GM18870 (cell line): ENCODE results near the gene DHX35.
"Not testable (repeated sequence)": the region's sequence is repeated elsewhere in the genome, so short reads cannot be mapped to it uniquely, and the experiment has no call there.

Source experiments
- ATAC-seq: cut with Tn5 transposase; IDR thresholded peaks from one replicate; pipeline ENCODE4 v1.9.1; 2021; ENCODE audit warnings: moderate library complexity; ENCODE audit not compliant: unreplicated experiment

The DHX35 gene

GRCh38 chr20:38973645-38974044 is 11.5 kb downstream of the DHX35 start:
- ATAC-seq = no peak

DNA sequence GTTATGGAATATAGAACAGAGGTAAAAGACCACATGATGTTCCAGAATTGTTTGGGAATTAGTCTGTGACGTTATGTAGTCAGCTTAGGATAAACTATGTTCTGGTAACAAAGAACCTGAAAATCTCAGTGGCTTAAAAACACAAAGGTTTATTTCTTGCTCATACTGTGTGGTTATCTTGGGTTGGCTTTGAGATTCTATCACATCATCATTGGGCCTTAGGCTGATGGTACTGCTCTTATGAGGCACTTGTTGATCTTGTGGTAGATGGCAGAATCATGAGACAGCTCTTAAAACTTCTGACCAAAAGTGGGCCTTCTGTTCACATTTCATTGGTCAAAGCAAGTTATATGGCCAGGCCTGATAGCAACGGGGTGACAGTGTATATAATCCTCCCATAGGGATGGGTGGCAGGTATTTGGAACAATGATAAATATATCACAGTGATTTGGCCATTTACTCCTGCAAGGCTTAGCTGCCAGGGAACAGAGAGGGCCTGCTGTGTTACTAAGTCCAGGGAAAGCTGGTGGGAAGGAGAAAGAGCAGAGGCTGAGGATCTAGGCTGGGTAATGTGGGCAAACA is 13.5 kb downstream of the DHX35 start:
- ATAC-seq = no peak

DNA sequence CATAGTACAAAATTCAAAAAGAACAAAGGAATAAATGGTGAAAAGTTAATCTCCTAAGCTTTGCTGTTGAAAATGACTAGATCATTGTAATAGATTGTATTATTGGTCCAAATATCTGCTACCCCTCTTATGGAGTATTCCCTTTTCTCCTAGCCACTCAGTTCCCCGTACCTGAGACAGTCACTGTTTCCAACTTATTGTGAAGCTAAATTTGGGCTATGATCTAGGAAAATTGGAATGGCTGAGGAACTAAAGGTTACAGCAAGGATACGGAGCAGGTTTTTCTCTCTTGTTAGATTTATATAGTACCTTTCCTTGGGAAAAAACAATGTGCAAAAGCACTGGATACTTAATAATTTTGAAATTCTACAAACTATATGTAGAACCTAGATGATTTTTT is 17.3 kb downstream of the DHX35 start:
- no peak for ATAC-seq

GRCh38 chr20:38979842-38980241 is 17.7 kb downstream of the DHX35 start:
- no peak for ATAC-seq

- ATAC-seq = no peak
Measured at GRCh38 chr20:38982291-38982690, 20.1 kb downstream of the DHX35 start.

GRCh38 chr20:38985060-38985459 is 22.9 kb downstream of the DHX35 start:
- no peak for ATAC-seq

DNA sequence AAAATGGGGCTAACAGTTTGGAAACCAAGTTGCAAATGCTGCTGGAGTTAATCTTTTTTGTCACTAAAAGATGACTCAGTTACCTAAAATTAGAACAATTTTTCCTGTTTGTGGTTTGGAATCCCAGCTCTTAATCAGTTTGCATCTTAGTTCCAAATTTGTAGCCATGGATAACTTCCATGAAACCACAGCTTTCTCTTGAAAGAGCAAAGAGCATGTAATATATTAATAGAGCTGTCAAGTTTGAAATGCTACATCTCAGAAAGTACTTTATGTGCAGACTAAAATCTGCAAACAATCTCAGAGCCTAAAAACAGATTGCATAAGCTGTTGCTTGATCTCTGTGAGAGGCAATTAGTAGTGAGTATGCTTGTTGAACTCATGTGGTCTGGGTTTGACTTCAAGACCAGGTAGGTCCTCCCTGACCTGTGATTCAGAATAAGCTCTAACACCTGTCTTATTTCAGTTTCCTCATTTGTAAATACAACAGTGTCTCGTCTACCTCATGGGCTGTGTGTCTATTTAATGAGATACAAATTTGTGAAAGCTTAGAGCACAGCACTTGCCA is 23.5 kb downstream of the DHX35 start:
- no peak for ATAC-seq

DNA sequence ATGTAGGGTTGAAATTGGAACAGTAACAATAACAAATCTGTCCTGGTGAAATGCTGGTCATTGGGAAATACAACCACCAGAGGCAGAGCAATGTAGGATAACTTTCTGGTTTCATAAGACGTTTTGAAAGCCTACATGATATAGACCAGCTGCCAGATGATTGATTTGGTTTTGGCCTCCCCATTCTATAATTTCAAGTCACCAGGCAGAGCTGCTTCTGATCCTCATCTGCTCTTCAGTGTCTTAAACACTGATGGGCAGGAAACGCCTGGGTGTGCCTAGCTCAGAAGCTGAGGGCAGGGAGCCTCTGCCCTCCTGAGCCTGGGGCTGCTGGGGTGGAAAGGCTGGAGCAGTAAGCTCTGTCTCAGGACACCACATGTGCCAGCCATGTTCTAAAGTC is 24.5 kb downstream of the DHX35 start:
- no peak for ATAC-seq

DNA sequence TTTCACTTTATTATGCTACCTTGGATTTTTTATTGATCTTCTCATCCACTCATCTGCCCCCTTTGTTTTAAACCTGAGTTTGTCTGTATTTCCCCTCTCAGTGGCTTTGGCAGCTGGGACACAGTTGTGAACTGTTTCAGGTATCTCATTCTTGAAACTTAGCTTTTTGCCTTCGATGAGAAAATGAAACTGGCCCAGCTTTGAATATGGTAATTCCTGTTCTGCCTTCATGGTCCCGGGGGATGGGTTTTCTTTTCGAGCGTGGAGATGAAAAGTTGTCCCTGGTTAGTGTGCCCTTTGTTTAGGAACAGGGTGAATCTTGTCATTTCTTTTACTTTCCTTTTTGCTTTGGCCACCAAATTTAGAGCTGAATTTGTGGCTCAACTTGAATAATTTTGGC is 25.6 kb downstream of the DHX35 start:
- peak; percentile 65 for ATAC-seq

DNA sequence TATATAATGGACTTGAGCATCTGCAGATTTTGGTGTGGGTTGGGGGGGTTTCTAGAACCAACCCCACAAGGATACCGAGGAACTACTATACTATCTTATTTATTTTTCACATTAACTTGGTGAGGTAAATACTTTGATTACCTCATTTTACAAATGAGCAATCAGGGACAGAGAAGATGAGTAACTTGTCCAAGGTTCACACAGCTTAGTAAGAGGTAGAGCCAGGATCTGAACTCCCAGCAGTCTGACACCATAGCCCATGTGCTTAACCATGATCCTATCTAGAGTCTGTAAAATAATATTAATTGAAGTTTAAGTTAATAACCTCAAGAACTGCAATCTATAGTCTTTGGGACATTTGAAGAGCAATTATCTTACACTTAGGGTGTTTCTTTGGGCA is 28.6 kb downstream of the DHX35 start:
- ATAC-seq = no peak

GRCh38 chr20:38991814-38992704 is 29.9 kb downstream of the DHX35 start:
- ATAC-seq = no peak

DNA sequence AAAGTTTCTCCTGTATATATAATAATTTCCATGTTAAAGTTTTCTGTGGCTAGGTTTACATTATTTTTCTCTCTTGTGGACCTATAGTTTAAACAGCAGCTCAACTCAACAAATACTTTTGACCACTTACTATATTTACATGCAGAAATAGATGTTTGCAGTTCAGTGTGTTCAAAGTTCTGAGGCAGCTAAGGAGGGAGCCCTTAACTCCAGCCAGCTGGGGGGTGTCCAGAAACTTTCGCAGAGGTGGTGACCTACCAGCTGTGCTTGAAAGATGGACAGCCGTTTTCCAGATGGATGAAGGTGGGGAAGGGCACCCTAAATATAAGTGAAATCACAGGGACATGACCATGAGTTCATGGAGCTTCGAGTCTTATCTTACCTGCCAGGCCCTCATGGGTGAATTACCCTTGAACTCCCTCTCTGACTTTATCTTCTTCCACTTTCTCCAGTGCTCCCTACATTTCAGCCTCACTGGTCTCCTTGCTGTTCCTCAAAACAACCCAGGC is 33.4 kb downstream of the DHX35 start:
- no peak for ATAC-seq

DNA sequence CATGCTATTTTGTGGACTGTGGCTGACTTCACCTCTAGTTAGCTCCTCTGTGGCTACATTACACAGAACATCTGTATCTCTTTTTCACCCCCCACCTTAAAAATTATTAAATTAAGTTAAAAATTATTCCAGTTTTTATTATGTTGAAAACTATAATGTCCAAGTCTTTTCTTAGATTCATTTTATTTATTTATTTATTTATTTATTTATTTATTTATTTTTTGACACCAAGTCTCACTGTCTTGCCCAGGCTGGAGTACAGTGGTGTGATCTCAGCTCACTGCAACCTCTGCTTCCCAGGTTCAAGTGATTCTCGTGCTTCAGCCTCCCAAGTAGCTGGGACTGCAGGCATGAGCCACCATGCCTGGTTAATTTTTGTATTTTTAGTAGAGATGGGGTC is 34.7 kb downstream of the DHX35 start:
- not testable (repeated sequence) for ATAC-seq

DNA sequence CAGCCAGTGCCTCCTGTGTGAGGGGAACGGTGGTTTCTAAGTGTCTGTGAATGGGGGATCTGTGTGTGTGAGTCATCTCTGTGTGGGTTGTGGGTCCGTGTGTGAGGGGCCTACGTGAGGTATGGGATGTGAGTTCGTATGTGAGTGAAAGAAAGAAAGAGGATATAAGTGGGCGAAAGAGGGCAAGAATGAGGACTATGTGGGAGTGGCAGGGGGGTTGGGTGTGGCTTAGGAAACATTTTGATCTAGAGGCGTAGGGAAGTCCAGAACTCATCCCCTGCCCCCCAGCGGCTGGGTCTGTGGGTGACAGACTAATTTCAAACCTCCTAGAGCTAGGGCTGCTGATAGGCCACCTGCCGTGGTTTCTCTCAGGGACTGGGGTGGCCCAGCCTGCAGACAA is 35.5 kb downstream of the DHX35 start:
- peak; percentile 78 for ATAC-seq

GRCh38 chr20:38999217-38999616 is 37.1 kb downstream of the DHX35 start:
- ATAC-seq = no peak

GRCh38 chr20:38999965-39000910 is 38.1 kb downstream of the DHX35 start:
- no peak for ATAC-seq

GRCh38 chr20:39004508-39004907 is 42.4 kb downstream of the DHX35 start:
- no peak for ATAC-seq

DNA sequence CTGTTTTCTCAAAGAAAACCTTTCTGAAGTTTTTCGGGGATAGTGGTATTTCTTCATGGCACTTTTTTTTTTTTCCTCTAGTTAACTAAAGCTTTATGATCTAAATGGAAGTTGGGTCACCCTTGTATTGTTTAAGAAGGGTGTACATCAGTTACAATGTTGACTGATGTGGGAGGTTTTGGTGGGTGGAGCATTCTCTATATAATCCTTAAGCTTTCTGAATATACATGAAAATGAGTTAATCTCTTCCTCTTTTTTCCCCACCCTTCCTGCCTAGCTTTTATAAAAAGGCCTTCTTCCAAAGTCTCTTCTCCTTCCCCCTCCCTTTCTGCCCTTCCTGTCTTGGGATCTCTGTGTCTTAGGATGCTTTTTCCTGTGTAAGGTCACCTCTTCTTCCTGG is 47.2 kb downstream of the DHX35 start:
- no peak for ATAC-seq

DNA sequence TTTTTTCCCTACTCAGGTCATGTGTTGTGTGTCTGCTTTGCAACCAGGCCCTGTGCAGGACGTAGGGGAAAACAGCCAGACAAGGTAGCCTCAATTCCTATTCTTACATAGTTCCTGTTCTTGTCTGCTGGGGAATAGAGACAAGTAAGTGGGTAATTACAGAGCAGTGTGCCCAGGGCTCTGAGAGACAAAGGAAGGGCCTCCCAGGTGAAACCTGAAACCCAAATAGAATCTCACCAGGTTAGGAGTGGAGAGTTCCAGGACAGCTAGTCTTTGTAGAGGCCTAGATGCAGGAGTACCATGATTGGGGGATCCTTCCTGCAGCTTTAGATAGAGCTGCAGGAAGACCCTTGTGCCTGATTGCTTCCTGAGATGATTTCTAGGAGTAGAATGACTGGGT is 48.4 kb downstream of the DHX35 start:
- ATAC-seq = no peak

GRCh38 chr20:39013662-39014109 is 51.5 kb downstream of the DHX35 start:
- ATAC-seq = no peak

GRCh38 chr20:39016041-39016440 is 53.9 kb downstream of the DHX35 start:
- ATAC-seq = no peak
